NCI-H510A treated with DMSO at 0.1 percent for 48 hours (cell line): Measurements from ENCODE around the gene SMIM14.
"Not testable (repeated sequence)": the region's sequence is repeated elsewhere in the genome, so short reads cannot be mapped to it uniquely, and the experiment has no call there.

Source experiments
- DNase-seq: peaks from one replicate; lab custom pipeline; 2025; lab: John Stamatoyannopoulos, UW

Gene SMIM14

GRCh38 chr4:39638354-39639239 is at the start of gene SMIM14:
SMIM14 (minus strand) TSS chr4:39638865; CDS start chr4:39605145, 33,720 bp downstream.
- peak; percentile 76 for DNase-seq

DNA sequence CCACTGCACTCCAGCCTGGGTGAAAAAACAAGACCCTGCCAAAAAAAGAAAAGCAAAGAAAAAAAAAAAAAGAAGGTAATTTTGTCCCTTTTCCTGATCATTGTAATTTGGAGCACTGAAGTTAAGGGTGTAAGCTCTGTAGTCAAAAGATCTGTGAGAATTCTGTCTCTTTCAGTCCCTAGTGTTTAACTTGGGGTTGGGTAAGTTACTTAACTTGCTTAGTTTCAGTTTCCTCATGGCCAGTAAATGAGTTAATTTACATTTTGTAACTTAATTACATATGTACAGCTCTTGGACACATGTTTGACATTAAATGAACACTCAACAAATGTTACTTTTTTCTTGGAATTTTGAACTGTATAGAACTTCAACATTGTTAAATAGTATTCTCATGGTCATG is 48.3 kb upstream of the SMIM14 start:
- DNase-seq, result no peak

DNA sequence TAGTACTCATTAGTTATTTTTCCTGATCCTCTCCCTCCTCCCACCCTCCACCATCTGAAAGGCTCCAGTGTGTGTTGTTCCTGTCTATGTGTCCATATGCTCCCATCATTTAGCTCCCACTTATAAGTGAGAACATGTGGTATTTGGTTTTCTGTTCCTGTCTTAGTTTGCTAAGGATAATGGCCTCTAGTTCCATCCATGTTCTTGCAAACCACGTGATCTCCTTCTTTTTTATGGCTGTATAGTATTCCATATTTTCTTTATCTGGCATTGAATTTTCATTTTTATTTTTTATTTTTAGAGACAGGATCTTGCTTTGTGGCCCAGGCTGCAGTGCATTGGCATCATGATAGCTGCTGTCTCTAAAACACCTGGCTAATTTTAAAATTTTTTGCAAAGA is 47.3 kb upstream of the SMIM14 start:
- no peak for DNase-seq

GRCh38 chr4:39682138-39682537 is 43.5 kb upstream of the SMIM14 start:
- DNase-seq, result no peak

DNA sequence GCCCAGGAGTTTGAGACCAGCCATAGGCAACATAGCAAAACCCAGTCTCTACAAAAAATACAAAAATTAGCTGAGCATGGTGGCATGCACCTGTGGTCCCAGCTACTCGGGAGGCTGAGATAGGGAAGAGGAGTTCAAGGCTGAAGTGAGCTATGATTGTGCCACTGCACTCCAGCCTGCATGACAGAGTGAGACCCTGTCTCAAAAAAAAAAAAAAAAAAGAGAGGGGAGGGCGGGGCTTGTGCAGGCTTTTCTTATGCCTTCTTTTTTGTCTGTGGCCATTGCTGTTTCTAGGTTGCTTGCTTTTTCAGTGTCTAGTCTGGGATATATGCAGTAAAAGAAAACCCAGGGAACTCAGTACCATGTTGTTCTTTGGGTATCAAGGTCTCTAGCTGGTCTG is 42.3 kb upstream of the SMIM14 start:
- not testable (repeated sequence) for DNase-seq

DNA sequence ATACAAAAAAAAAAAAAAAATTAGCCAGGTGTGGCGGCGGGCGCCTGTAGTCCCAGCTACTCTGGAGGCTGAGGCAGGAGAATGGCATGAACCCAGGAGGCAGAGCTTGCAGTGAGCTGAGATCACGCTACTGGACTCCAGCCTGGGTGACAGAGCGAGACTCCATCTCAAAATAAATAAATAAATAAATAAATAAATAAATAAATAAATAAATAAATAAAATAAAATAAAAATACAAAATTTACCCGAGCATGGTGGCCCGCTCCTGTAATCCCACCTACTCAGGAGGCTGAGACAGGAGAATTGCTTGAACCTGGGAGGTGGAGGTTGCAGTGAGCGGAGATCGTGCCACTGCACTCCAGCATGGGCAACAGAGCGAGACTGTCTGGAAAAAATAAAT is 37.0 kb upstream of the SMIM14 start:
- not testable (repeated sequence) for DNase-seq

- DNase-seq, result not testable (repeated sequence)
These were observed 31.6 kb upstream of the SMIM14 start for GRCh38 chr4:39670296-39670695.

- DNase-seq, result no peak
These were observed 30.2 kb upstream of the SMIM14 start for GRCh38 chr4:39668887-39669286.

DNA sequence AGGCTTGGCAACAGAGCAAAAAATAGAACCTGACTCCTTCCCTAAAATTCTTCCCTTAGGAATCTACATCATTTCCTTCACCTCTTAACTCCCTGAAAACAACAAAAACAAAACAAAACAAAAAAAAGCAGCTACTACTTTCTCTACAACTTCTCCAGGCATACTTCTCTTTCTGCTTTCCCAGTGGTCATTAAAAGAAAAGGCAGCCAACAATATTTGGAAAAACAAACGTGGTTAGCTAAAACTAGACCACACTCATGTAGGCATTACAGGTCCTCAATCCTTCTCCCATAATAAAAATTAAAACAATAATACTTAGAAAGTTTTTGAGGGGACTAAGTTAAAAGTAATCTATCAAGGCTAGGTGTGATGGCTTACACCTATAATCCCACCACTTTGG is 29.0 kb upstream of the SMIM14 start:
- DNase-seq, result no peak

- DNase-seq, result no peak
These were observed 26.4 kb upstream of the SMIM14 start for GRCh38 chr4:39664828-39665731.

- DNase-seq, result no peak
These were observed 24.0 kb upstream of the SMIM14 start for GRCh38 chr4:39662683-39663082.

DNA sequence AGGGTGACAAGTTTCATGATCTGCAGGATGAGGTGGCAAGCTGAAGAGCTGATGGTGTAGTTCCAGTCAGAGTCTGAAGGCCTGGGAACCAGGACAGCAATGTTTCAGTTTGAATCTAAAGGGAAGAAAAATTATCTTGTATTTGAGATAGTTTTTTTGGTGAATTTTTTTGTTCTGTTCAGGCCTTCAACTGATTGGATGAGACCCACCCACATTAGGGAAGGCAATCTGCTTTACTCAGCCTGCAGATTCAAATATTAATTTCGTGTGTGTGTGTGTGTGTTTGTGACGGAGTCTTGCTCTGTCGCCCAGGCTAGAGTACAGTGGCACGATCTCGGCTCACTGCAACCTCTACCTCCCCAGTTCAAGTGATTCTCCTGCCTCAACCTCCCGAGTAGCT is 22.1 kb upstream of the SMIM14 start:
- DNase-seq, result no peak

- DNase-seq, result no peak
These were observed 21.4 kb upstream of the SMIM14 start for GRCh38 chr4:39660045-39660444.

- no peak for DNase-seq
These were observed 20.1 kb upstream of the SMIM14 start for GRCh38 chr4:39658756-39659155.

GRCh38 chr4:39657465-39657864 is 18.8 kb upstream of the SMIM14 start:
- DNase-seq, result no peak

GRCh38 chr4:39656638-39657037 is 18.0 kb upstream of the SMIM14 start:
- DNase-seq, result not testable (repeated sequence)

DNA sequence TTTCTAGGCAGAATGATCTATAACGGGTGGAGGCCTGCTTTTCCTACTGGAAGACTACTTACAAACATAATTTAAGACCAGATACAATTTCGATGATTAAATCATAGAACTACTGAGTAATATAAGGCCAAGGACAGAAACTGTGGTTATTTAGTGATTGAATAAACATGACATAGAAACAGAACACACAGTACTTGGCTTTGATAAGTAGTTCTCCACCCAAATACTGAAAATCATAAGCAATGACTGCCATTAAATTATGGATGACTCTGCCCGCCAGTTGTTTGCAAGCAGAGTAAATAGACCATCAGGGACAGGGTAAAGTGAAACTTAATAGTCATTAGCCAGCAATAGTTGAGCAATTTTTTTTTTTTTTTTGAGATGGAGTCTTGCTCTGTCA is 17.2 kb upstream of the SMIM14 start:
- no peak for DNase-seq

DNA sequence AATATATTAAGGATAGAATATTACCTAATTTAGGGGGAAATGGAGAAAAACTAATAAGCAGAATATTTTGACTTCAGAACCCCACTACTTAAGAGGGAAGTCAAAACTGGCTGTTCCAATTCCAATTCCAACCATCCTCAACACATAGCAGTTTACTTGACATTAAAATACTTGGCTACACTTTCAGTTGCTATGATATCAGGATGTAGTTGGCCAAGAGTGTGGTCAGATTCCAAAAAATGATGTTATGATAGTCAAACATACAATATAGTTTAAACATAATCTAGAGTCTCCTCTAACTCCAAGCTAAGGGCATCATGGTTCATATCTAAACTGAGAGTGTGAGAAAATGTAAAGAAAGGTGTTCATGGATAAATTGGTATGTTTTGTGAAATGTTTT is 16.5 kb upstream of the SMIM14 start:
- no peak for DNase-seq

- not testable (repeated sequence) for DNase-seq
These were observed 12.9 kb upstream of the SMIM14 start for GRCh38 chr4:39651586-39651985.

DNA sequence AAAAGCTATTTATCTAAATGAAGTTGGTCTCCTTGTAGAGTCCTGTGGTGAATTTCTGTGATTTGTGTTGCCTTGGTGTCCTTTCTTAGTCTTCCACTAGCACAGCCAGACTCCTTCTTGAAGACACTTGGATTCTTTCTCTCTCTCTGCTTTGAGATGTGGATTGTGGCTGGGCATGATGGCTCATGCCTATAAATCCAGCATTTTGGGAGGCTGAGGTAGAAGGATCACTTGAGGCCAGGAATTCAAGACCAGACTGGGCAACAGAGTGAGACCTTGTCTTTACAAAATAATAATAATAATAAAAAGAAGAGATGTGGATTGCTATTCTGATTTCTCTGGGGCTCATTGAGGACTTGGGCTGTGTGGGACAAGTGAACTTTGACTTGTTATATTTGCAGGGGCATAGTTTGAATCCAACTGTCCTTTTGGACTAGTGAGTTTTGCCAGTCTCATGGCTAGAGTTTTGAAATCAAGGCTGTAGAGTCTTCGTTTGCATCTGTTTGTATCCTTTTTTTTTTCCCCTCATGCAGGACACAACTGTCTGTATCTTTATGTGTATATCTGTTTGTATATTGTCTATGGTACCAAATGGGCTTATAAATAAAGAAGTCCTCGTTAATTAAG is 11.1 kb upstream of the SMIM14 start:
- DNase-seq, result no peak

GRCh38 chr4:39648827-39649558 is 10.3 kb upstream of the SMIM14 start:
- DNase-seq, result no peak

DNA sequence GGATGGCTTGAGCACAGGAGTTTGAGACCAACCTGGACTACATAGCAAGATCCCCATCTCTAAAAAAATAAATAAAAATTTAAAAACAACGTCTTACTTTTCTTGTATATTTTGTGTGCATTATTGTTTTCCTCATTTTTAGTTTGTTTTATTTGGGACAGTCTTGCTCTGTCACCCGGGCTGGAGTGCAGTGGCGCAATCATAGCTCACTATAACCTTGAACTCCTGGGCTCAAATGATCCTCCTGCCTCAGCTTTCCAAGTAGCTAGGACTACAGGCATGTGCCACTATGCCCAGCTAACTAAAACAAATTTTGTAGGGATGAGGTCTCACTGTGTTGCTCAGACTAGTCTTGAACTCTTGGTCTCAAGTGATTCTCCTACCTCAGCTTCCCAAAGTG is 9.5 kb upstream of the SMIM14 start:
- no peak for DNase-seq
